ENCODE results near the gene RAD51AP1. TPM values are rescaled to one million over a fixed set of nuclear protein-coding genes. Genes with fewer than 3 reads are reported as not detected.

RAD51AP1 gene
- total and polyA plus RNA-seq, 2 donors (not counting 3 experiments of a cell fraction or from before 2014, with no cell fraction given) = 9.0 to 23.1 TPM

DNA sequence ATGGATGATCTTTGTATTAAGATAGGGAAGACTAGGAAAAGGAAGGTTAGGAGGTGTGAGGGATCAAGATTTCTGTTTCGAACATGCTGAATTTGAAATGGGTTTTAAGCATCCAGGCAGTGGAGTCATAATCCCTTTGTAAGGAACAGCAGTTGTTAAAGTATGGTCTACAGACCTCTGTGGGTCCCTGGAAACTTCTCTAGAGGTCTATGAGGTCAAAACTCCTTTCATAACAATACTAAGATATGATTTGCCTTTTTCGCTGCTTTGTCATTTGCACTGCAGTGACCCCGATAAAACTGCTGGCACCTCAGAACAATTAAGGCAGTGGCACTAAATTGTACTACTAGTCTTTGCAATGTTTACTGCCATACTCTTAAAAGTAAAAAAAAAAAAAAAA lies 1.5 kb downstream of the RAD51AP1 start:
- BruUV-seq (replicated peaks) = no TSS peak

More for the DNA sequence above, 1.5 kb downstream of the RAD51AP1 start:
- no peaks in the 10 kb centered on the region for H3K27me3 ChIP-seq (ENCODE audit: control insufficient read depth in 2 of 2, insufficient read depth in 2 of 2, low read length in 2 of 2)
- H3K9me3 ChIP-seq (replicated peaks; ENCODE audit: control insufficient read depth, insufficient read depth, low read length) = no peaks in the 10 kb centered on the region
- no peaks in the 10 kb centered on the region for H3K9me1 ChIP-seq (replicated peaks; ENCODE audit: control insufficient read depth, extremely low read depth, insufficient read depth, low read length)
- peaks cover 44% of the 10 kb centered on the region for H3K79me2 ChIP-seq (ENCODE audit: control insufficient read depth, insufficient read depth, low read length)
- POLR2A ChIA-PET = interaction anchor here (0.6 kb wide), 1 partner anchor 272 kb away, joined by 5 read pairs; no protein-coding TSS in a partner anchor
- FAIRE-seq (no peak), DNase-seq (ENCODE audit: low read depth, low spot score) (no peak)
- H3K36me3 ChIP-seq (ENCODE audit: control insufficient read depth in 2 of 2, extremely low read depth in 1 of 2, insufficient read depth in 2 of 2, low read length in 2 of 2) = no peaks in the 10 kb centered on the region
- intact Hi-C loops (cut with micrococcal nuclease) = no loop called here
- no peaks in the 10 kb centered on the region for H4K20me1 ChIP-seq (replicated peaks; ENCODE audit: control insufficient read depth, extremely low read depth, insufficient read depth, low read length)
- H2AFZ ChIP-seq (ENCODE audit: low read depth, low read length) = no peak overlapping the region
- no peak overlapping the region for H3K27ac ChIP-seq (ENCODE audit: insufficient read depth, low read depth, low read length)
- peak overlapping the region in 1 of 3 experiments; percentile 99 for H3K4me3 ChIP-seq (replicated peaks in 1 of 3; ENCODE audit: insufficient read depth in 1 of 3, low read depth in 1 of 3, low read length in 3 of 3)
- H3K4me1 ChIP-seq (ENCODE audit: control insufficient read depth, extremely low read depth, insufficient read depth, low read length) = peaks cover 23% of the 10 kb centered on the region
- dilution Hi-C loops (cut with MboI; ENCODE audit: extremely low pct_ligation_motif_present, low sequenced_read_pairs) = no loop called here
- CTCF ChIA-PET = interaction anchor here (0.8 to 1.2 kb wide), 3 partner anchors 64 to 263 kb away, joined by 3 to 4 read pairs (median 3); no protein-coding TSS in a partner anchor
- H3K4me2 ChIP-seq (ENCODE audit: insufficient read depth, low read length) = peak overlapping the region; percentile 90
- TF ChIP-seq, protein P1, sequence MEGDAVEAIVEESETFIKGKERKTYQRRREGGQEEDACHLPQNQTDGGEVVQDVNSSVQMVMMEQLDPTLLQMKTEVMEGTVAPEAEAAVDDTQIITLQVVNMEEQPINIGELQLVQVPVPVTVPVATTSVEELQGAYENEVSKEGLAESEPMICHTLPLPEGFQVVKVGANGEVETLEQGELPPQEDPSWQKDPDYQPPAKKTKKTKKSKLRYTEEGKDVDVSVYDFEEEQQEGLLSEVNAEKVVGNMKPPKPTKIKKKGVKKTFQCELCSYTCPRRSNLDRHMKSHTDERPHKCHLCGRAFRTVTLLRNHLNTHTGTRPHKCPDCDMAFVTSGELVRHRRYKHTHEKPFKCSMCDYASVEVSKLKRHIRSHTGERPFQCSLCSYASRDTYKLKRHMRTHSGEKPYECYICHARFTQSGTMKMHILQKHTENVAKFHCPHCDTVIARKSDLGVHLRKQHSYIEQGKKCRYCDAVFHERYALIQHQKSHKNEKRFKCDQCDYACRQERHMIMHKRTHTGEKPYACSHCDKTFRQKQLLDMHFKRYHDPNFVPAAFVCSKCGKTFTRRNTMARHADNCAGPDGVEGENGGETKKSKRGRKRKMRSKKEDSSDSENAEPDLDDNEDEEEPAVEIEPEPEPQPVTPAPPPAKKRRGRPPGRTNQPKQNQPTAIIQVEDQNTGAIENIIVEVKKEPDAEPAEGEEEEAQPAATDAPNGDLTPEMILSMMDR (IDR thresholded peaks at IDR 0.05; ENCODE audit: extremely low read depth in 1 of 2, insufficient read depth in 1 of 2, low read depth in 1 of 2, low read length in 2 of 2) = no peak
- TF ChIP-seq POLR2AphosphoS5 (IDR thresholded peaks at IDR 0.05; ENCODE audit: insufficient read depth, low read depth, low read length) (no peak), MYC (IDR thresholded peaks at IDR 0.05; ENCODE audit: low read depth, low read length) (no peak), POLR2A (IDR thresholded peaks at IDR 0.05; ENCODE audit: low read depth, low read length) (no peak), FOS (IDR thresholded peaks at IDR 0.05; ENCODE audit: borderline replicate concordance, insufficient read depth, low read length) (no peak), GATA2 (IDR thresholded peaks at IDR 0.05; ENCODE audit: insufficient read depth, insufficient read length, low read depth, low read length) (no peak), EZH2 (IDR thresholded peaks at IDR 0.05; ENCODE audit: borderline replicate concordance, low read depth, low read length, severe bottlenecking) (no peak), JUN (IDR thresholded peaks at IDR 0.05; ENCODE audit: borderline replicate concordance, insufficient read depth, insufficient read length, low read depth) (no peak)
- TF ChIP-seq, protein P2, sequence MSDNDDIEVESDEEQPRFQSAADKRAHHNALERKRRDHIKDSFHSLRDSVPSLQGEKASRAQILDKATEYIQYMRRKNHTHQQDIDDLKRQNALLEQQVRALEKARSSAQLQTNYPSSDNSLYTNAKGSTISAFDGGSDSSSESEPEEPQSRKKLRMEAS (IDR thresholded peaks at IDR 0.05; ENCODE audit: insufficient read depth, insufficient read length) = no peak
- peak overlapping the region; percentile 100 for H3K9ac ChIP-seq (replicated peaks; ENCODE audit: extremely low read depth, insufficient read depth, low read length)

Measured in endothelial cell of umbilical vein (primary cell).